Measurements from ENCODE around the gene SYT1. TPM values are rescaled to one million over a fixed set of nuclear protein-coding genes. Genes with fewer than 3 reads are reported as not detected.

SYT1 gene
- total RNA-seq, 4 donors from 2014 or later, result 1.1 to 3.7 (median 1.9) TPM

DNA sequence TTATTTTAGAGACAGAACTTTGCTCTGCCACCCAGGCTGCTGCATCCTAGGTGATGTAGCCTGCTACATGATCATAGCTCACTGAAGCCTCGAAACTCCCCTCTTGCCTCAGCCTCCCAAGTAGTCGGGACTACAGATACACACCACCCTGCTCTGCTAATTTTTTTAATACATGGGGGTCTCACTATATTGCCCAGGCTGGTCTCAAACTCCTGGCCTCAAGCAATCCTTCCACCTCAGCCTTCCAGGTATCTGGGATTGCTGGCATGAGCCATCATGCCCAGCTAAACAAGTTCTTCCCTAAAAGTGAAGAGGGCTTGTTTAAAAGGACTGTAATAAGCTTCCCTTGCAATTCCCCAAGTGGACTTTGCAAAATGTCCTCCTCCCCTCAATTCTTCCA, 515.8 kb downstream of the SYT1 start:
- TF ChIP-seq, protein P1, sequence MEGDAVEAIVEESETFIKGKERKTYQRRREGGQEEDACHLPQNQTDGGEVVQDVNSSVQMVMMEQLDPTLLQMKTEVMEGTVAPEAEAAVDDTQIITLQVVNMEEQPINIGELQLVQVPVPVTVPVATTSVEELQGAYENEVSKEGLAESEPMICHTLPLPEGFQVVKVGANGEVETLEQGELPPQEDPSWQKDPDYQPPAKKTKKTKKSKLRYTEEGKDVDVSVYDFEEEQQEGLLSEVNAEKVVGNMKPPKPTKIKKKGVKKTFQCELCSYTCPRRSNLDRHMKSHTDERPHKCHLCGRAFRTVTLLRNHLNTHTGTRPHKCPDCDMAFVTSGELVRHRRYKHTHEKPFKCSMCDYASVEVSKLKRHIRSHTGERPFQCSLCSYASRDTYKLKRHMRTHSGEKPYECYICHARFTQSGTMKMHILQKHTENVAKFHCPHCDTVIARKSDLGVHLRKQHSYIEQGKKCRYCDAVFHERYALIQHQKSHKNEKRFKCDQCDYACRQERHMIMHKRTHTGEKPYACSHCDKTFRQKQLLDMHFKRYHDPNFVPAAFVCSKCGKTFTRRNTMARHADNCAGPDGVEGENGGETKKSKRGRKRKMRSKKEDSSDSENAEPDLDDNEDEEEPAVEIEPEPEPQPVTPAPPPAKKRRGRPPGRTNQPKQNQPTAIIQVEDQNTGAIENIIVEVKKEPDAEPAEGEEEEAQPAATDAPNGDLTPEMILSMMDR (IDR thresholded peaks at IDR 0.05; ENCODE audit: low read depth), result no peak

DNA sequence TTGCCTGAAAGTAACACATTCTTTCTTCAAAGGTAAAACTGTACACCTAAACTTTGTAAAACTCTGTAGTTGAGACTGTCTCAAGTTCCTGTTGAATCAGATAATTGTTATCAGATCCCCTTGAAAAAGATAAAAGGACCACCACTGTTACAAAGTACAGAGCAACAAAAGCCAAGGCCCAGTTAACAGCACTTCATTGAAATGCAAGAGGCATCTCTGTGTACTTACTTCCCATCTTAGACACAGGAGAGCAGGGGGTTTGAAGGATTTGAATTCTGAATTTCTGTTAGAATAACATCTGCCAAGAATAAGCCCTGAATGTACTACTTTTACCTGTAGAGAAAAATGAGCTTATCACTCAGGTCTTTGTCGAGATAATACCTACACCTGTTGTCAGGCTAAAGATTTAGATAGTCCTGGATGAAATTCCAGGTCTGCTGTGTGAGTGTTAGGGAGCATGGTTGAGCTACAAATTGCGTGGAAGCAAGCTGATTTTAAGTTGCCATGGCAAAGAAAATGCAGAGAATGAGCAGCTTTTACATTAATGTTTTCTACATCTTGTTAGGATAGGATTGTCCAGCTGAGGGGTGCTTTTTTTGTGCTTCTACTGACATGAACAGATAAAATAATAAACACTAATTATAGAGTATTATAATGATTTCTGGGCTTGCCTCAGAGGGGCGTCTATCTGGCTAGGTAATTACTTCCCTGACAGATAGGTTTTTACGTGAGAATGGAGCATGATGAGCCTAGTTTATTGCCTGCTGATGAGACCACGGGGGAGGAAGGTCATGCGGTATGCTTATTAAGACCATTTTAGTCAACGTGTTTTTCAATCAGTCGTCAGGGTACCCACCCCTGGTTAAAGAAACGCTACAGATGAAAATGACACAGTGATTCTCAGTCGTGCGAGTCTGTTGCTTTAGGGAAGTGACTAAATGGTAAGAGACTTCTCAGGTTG, 517.0 kb downstream of the SYT1 start:
- TF ChIP-seq, protein P1 (IDR thresholded peaks at IDR 0.05; ENCODE audit: low read depth), result no peak

DNA sequence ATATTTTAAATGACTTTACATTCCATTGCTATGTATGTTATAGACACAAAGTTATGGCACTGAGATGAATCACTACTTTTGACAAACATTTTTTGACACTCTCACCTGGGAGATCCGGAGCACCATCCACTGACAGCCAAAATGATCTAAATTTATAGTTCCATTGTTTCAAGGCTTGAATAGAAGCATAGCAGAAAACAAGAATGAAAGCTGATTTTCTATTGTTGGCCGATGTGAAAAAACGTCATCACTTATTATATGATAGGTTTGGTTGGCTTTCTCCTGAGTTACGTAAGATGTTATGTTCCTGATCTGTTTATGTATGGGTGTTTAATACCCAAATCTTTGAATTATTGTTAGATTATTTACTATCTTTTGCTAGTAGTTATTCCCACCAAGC, 520.0 kb downstream of the SYT1 start:
- TF ChIP-seq, protein P1 (IDR thresholded peaks at IDR 0.05; ENCODE audit: low read depth), result no peak

DNA sequence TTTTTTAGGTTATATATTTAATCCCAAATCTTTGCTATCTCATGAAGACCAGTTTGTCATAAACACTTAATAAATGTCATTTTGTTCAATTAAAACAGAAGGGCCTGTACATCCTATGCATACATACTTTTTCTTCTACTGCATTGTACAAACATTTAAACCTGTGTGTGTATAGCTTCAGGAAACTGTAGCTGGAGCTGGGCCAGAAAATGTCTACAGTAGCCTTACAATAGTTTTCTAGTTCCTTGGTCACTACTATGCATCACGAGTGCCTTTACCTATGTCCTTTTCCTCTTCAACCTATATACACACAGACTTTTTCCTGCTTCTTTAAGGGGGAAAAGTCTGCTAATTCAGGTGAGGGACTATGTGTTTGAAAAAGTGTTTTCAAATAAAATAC, 523.4 kb downstream of the SYT1 start:
- TF ChIP-seq, protein P1 (IDR thresholded peaks at IDR 0.05; ENCODE audit: low read depth), result no peak

DNA sequence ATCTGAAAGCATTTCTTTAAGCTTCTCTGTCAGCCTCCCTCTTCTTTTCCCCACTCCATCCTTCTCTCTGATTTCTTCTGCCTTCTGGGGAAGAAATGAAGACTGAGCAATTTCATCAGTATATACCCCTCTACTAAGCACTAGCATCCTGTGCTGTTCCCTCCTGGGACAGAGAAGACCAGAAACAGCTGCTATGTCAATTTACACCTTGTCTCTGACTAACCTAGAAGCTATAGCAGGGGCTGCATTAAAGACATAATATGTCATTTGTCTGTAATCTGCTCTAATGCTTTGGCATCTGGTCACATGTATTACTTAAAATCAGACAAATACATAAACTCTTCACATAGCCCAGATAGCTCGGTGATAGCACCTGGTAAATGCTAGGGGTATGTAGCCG, 529.3 kb downstream of the SYT1 start:
- TF ChIP-seq, protein P1 (IDR thresholded peaks at IDR 0.05; ENCODE audit: low read depth), result no peak

DNA sequence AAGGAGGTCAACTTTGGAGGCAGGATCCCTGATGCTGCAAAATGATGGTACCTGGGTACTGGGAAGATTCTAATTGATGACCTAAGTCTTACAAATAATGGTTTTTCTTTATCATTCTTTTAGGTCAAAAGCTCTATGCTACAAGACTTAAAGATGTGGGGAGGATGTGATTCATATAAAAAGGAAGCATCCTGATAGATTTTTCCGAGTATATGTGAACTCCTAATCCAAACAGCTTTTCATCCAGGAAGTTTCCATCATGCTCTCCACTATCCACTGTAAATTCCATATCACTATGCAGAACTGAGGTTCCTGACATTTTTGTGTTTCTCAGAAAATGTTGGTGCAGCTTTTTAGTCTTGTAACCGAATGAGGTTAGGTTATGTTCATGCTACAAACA, 533.0 kb downstream of the SYT1 start:
- TF ChIP-seq, protein P1 (IDR thresholded peaks at IDR 0.05; ENCODE audit: low read depth), result no peak

DNA sequence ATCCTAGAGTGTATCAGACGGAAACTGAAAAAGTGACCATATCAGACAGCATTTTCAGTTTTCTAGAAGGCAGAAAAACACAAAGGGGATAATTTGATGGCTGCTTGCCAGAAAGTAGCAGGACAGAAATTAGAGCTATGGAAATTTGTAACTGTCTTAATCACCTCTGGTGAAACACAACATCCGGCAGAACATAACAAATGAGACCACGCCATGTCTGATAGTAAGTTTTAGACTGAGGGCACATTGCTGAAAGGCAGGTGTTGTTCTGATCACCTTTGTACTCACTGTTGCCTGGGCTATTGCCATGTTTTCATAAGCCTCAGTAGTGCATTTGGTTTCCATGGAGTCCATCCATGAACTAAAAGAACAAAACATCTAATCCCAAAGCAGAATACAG, 535.9 kb downstream of the SYT1 start:
- TF ChIP-seq, protein P1 (IDR thresholded peaks at IDR 0.05; ENCODE audit: low read depth), result no peak
